ENCODE data around the gene FLYWCH2.
A peak's percentile ranks its signal among the peaks of the same experiment; 100 is the strongest.
"Not testable (repeated sequence)": the region's sequence is repeated elsewhere in the genome, so short reads cannot be mapped to it uniquely, and the experiment has no call there.

The FLYWCH2 gene

DNA sequence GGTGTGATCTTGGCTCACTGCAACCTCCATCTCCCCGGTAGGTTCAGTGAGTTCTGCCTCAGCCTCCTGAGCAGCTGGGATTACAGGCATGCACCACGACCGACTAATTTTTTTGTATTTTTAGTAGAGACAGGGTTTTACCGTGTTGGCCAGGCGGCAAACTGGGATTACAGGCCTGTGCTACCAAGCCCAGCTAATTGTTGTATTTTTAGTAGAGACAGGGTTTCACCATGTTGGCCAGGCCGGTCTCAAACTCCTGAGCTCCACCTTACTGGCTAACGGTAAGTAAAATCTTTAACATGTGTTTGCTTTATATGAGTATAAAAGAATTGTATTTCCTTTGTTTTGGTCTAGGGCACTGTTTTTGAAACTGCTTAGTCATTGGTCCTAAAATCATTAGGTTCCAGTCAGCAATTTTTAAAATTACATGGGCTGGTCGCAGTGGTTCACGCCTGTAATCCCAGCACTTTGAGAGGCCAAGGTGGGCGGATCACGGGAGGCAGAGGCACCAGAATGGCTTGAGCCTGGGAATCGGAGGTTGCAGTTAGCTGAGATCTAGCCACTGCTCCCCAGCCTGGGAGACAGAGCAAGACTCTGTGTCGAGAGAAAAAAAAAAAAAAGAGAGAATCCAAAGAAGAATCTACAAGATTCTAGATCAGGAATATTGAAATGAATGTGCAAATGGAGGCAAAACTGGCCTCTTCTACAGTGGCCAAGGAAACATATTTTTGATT lies 32.3 kb downstream of the FLYWCH2 start:
- DNase-seq = no peak

DNA sequence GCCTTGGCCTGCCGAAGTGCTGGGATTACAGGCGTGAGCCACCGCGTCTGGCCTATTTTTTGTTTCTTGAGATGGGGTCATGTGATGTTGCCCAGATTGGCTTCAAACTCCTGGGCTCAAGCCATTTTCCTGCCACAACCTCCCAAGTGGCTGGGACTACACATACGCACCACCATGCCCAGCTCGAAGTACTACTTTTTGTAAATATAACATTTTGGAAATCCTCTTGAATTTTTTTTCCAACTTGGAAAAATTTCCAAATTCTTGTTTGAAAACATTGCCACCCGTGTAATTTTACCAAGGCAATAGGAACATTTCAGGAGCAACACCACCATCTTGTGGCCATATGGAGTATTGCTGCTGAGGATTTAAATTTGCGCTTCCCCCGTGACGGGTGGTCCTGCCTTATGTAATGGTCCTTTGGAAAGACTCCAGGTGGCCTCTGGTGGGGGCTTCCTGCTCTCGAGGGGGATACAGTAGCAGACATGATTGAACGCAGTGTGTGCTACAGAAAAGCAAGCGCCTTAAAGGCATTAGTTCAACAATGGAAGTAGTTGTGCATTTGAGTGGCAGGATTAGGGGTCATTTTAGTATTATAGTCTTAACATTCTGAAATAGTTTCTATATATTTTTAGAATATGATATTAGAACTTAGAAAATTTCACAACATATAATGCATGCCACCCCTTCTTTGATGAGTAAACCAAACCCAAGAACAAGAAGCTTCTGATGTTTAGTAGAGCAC lies 36.7 kb downstream of the FLYWCH2 start:
- peak; percentile 71 for DNase-seq

DNA sequence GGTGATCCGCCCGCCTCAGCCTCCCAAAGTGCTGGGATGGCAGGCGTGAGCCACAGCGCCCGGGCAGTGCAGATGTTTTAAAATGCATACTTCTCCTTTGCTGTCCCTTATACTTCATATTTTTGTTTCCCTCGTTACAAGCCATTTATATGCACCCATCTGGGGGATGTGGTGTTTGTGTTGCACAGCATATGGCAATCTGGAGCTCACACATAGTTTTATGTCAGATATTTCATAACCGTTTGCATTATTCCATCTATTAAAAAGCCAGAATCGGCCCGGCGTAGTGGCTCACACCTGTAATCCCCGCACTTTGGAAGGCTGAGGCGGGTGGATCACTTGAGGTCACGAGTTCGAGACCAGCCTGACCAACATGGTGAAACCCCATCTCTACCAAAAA lies 40.5 kb downstream of the FLYWCH2 start:
- no peak for DNase-seq

DNA sequence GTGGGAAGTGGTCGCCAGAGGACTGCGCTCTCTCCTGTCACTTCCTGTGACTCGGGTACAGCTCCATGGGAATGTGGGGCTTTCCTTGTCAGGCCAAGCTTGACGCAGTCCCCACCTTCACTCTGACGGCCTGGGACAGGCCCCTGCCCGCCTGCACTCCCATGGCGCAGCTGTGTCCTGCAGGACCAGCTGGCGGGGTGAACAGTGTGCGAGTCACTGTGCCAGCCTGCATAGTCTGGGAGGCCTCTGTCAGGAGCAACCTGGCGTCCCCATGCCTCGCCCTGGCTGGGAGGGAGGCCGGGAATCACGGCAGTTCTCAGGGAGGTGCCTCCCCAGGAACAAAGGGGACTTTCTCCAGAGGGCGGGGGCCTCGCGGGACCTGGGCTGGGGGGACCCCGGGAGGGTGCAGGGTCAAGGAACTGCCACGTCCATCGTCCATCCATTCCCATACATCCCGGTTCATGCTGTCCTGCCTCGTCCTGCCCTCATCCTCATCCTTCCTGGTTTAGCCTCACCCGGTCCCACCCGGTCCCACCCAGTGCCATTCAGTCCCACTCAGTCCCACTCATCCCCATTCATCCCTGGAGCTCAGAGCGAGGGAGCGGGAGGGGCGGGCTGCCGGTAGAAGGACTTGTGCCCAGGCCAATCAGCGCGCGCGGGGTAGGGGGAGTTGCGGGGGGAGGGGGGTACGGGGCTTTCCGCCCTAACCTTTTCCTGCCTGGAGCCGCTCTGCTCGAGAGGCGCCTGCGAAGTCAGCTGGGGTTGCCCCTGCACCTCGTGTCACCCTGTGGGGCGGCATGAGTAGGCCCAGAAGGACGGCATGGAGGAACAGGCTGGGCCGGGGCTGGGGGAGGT lies 42.1 kb downstream of the FLYWCH2 start:
- no peak for DNase-seq

DNA sequence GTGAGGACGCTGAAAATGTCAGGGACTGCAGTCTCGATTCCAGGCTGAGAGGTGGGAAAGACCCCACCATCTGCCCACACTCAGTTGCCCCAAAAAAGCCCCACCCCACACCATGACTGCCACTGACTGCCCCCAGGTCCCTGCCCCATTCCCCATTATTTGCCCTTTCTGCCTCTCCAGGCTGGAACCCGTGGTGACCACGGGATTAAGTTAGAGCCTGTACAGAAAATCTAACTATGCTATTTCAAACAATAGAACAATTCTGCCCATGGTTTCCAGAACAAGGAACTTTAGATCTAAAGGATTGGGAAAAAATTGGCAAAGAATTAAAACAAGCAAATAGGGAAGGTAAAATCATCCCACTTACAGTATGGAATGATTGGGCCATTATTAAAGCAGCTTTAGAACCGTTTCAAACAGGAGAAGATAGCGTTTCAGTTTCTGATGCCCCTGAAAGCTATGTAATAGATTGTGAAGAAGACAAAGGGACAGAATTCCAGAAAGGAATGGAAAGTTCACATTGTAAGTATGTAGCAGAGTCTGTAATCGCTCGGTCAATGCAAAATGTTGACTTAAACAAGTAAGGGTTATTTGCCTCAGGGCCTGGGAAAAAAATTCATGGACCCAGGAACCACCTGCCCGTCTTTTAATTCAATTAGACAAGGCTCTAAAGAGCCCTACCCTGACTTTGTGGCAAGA lies 43.1 kb downstream of the FLYWCH2 start:
- no peak for DNase-seq

DNA sequence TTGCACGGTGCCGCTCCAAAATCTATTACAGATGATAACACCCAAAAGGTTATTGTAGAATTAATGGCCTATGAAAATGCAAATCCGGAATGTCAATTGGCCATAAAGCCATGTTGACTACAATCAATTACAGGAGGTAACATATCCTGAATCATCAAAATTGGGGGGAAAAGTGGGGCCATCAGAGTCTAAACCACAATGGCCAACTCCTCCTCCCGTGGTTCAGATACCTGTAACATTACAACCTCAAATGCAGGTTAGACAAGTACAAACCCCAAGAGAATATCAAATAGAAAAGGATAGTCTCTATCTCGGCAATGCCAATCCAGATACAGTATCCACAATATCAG lies 43.6 kb downstream of the FLYWCH2 start:
- DNase-seq = no peak

DNA sequence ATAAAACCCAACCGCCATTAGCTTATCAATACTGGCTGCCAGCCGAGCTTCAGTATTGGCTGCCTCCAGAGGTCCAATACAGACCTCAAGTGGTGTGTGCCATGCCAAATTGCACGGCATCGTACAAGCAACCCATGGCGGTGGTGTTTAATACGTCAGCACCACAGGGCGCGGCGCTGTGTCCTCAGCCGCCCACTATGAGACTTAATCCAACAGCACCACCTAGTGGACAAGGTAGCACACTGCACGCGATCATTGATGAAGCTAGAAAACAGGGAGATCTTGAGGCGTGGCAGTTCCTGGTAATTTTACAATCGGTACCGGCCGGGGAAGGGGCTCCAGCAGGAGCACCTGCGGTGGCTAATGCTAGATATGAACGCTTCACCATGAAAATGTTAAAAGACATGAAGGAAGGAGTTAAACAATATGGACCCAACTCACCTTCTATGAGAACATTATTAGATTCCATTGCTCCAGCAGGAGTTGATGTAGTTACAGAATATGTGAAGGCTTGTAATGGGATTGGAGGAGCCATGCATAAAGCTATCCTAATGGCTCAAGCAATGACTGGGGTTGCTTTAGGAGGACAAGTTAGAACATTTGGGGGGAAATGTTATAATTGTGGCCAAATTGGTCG lies 44.1 kb downstream of the FLYWCH2 start:
- peak; percentile 96 for DNase-seq

DNA sequence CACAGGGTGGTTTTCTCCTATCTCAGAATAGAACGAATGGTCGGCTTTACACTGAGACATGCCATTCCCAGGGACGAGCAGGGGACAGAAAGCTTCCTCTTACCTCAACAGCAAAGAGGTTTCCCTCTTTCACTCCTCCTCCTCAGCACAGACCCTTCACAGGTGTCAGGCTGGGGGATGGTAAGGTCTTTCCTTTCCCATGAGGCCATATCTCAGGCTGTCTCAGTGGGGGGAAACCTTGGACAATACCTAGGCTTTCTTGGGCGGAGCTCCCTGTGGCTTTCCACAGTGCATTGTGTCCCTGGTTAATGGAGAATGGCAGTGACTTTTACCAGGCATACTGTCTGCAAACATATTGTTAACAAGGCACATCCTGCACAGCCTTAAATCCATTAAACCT lies 45.1 kb downstream of the FLYWCH2 start:
- DNase-seq = not testable (repeated sequence)

DNA sequence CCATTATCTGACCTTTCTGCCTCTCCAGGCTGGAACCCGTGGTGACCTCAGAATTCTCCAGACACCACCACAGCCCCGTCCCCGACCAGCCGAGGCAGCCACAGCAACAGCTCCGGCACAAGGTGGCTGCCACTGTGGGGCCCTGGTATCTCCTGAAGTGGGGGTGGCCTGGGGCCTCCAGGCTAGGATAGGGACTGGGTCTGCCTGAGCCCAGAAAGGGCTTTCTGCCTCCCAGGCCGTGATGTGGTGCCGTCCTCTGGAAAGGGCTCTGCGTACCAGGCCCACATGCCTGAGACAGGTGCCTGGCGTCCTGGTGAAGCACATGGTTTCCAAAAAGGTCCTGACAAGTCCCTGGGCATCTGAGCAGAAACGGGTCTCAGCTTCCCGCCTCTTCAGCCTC lies 45.8 kb downstream of the FLYWCH2 start:
- no peak for DNase-seq

DNA sequence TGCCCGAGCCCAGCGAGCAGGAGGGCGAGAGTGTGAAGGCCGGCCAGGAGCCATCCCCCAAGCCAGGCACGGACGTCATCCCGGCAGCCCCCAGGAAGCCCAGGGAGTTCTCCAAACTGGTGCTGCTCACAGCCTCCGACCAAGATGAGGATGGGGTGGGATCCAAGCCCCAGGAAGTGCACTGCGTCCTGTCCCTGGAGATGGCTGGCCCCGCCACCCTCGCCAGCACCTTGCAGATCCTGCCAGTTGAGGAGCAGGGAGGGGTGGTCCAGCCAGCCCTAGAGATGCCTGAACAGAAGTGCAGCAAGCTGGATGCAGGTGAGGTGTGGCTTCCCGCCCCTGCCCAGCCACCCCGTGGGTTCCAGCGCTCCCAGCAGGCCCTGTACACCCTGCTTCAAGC lies 46.7 kb downstream of the FLYWCH2 start:
- no peak for DNase-seq

DNA sequence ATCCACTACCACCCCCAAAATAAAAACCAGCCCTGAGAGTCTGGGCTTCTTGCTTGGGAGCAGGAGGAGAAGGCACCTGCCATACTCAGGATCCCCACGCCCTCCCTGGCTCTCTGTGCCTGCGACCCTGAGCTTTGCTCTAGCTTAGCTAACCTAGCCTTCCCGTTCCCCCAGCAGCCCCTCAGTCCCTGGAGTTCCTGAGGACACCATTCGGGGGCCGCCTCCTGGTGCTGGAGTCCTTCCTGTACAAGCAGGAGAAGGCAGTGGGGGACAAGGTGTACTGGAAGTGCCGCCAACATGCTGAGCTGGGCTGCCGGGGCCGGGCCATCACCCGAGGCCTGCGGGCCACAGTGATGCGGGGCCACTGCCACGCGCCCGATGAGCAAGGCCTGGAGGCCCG lies 47.2 kb downstream of the FLYWCH2 start:
- no peak for DNase-seq

DNA sequence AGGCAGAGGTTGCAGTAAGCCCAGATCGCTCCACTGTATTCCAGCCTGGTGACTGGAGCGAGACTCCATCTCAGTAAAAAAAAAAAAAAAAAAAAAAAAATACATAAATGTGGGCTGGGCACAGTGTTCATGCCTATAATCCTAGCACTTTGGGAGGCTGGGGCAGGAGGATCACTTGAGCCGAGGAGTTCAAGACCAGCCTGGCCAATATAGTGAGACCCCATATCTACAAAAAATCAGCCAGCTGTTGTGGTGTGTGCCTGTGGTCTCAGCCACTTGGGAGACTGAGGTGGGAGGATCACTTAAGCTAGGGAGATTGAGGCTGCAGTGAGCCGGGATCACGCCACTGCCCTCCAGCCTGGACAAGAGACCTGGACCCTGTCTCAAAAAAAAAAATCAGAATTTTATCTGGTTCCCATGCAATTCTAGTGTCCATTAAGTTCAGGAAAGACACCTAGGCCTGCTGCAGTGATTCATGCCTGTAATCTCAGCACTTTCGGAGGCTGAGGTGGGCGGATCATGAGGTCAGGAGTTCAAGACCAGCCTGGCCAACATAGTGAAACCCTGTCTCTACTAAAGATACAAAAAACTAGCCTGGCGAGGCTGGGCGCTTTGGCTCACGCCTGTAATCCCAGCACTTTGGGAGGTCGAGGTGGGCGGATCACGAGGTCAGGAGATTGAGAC lies 48.4 kb downstream of the FLYWCH2 start:
- not testable (repeated sequence) for DNase-seq

DNA sequence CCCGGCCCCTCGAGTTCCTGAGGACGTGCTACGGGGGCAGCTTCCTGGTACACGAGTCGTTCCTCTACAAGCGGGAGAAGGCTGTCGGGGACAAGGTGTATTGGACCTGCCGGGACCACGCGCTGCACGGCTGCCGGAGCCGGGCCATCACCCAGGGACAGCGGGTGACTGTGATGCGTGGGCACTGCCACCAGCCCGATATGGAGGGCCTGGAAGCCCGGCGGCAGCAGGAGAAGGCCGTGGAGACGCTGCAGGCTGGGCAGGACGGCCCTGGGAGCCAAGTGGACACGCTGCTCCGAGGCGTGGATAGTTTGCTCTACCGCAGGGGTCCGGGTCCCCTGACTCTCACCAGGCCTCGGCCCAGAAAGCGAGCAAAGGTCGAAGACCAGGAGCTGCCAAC lies 50.1 kb downstream of the FLYWCH2 start:
- DNase-seq = no peak

DNA sequence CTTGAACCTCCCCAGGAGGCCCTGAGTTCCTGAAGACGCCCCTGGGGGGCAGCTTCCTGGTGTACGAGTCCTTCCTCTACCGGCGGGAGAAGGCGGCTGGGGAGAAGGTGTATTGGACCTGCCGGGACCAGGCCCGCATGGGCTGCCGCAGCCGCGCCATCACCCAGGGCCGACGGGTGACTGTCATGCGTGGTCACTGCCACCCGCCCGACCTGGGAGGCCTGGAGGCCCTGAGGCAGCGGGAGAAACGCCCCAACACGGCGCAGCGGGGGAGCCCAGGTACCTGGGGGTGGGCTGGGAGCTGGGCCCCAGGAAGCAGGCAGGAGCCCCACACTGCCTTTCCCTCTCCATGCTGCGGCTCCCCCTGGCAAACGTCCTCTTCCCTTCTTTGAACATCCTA lies 50.7 kb downstream of the FLYWCH2 start:
- DNase-seq = no peak

DNA sequence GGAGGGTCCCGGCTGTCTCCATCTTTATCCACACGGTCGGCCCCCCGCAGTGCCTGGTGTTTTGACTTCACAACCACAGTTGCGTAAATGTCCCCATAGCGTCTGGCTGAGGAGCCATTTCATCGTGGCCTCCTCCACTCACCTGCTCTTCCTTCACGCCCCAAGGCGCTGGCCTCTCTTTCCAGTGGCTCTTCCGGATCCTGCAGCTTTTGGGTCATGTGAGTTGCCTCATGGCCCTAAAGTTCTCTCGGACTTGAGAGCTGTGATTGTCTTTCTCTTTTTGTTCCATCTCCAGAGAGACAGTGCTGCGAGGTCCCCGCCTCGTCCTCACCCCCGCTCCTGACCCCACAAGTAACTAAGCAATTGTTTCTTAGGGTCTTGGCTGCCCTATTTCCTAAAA lies 51.4 kb downstream of the FLYWCH2 start:
- no peak for DNase-seq

DNA sequence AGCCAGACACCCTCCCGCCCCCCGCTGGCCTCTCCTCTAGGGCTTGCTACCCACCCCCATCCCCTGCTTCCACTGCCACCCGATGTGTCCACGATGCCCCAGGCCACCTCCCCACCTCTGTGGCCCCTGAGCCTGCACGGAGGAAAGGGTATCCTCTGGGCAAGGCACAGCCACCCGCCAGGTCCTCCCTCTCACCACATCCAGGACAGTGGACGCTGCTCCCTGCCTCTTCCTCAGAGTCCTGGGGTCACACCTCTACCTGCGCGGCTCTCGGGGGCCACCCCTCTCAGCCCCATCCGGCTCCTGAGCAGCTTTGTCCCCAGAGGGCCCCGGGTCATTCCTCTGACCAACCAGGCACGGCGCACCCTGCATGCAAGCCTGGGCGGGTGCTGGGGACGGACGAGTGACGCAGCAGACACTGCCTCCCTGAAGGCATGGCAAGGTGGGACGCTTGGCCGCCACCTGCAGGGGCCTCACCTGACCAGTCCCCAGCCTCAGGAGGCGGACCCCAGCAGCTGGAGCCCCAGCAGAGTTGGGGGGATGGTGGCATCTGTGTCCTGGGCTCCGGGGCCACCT lies 53.5 kb downstream of the FLYWCH2 start:
- no peak for DNase-seq

DNA sequence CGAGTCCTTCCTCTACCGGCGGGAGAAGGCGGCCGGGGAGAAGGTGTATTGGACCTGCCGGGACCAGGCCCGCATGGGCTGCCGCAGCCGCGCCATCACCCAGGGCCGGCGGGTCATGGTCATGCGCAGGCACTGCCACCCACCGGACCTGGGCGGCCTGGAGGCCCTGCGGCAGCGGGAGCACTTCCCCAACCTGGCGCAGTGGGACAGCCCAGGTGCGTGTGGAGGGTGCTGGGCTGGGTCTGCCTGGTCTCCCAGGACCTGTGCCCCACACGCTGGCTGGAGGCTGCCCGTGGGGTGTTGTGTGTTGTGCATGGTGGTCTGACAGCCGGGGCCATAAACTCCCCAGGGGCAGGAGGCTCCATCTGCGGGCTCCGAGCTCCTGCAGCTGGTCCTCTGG lies 54.2 kb downstream of the FLYWCH2 start:
- DNase-seq = no peak

DNA sequence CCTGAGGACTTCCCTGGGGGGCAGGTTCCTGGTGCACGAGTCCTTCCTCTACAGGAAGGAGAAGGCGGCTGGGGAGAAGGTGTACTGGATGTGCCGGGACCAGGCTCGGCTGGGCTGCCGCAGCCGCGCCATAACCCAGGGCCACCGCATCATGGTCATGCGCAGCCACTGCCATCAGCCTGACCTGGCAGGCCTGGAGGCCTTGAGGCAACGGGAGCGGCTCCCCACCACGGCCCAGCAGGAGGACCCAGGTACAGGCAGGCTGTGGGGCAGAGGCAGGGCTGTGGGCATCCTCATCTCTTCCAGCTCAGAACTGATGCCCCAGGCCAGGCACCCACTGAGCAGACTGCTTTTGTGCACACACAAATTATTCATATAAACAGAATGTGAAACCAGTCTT lies 55.2 kb downstream of the FLYWCH2 start:
- no peak for DNase-seq

DNA sequence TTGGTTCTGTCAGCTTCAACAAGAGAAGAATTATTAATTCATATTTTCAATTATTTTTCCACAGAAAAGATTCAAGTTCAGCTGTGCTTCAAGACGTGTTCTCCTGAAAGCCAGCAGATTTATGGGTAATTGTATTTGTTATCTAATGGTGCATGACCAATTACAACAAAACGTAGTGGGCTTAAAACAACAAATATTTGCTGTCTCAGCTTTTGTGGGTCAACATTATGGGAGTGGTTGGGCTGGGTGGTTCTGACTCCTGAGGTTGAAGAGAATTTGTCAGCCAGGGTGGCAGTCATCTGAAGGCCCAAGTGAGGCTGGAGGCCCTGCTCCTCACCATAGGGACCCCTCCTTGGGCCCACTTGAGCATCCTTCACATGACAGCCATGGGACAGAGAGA lies 57.0 kb downstream of the FLYWCH2 start:
- no peak for DNase-seq

DNA sequence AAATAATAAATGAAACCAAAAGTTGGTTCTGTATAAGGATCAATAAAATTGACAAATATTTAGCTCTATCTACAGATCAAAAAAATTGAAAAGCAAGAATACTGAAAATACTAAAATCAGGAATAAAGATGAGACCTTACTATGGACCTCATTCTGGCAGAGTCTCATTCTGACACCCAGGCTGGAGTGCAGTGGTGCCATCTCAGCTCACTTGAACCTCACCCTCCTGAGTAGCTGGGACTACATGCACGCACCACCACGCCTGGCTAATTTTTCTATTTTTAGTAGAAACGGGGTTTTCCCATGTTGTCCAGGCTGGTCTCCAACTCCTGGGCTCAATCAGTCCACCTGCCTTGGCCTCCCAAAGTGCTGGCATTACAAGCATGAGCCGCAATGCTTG lies 59.0 kb downstream of the FLYWCH2 start:
- no peak for DNase-seq

DNA sequence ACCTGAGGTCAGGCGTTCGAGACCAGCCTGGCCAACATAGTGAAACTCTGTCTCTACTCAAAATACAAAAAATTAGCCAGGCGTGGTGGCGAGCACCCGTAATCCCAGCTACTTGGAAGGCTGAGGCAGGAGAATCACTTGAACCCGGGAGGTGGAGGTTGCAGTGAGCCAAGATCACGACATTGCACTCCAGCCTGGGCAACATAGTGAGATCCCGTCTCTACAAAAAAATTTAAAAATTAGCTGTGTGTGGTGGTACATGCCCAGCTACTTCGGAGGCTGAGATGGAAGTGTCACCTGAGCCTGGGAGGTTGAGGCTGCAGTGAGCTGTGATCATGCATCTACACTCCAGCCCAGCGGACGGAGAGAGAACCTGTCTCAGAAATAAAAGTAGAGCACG lies 60.7 kb downstream of the FLYWCH2 start:
- DNase-seq = not testable (repeated sequence)

DNA sequence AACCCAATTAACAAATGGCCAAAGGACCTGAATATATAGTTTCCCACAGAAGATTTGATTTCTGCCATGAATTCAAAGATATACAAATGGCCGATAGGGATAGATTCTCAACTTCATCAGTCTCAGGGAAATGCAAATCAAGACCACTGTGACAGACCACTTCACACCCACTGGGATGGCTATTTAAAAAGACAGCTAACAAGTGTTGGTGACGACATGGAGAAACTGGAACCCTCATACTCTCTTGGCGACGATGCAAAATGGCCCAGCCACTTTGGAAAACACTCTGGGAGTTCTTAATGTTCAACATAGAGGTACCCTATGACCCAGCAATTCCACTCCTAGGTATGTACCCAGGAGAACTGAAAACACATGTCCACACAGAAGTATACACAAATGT lies 63.6 kb downstream of the FLYWCH2 start:
- no peak for DNase-seq
